OCI-LY3 (cell line): ENCODE measurements around the gene CD300LB.

Source experiments
- H2AFZ ChIP-seq: fragments of 200-600, 300-600 bp; shearing (Covaris generic); 2 replicates; pipeline ENCODE4 v1.6.0; 2014; ENCODE audit warnings: antibody characterized with exemption, low read depth, low read length
- H3K27ac ChIP-seq: fragments of 200-600, 300-600 bp; sonication (generic); 2 replicates; pipeline ENCODE4 v1.5.1; 2014; ENCODE audit warnings: mild to moderate bottlenecking, low read length, moderate library complexity, mixed read lengths
- H3K27me3 ChIP-seq: fragments of 200-600, 300-600 bp; sonication (generic); 2 replicates; pipeline ENCODE4 v1.6.1; 2014; ENCODE audit warnings: low read depth, low read length, mixed read lengths
- H3K36me3 ChIP-seq: fragments of 200-600, 300-600 bp; sonication (generic); replicated peaks from 2 replicates; pipeline ENCODE3; 2014; ENCODE audit warnings: low read depth, low read length, mixed read lengths
- H3K4me1 ChIP-seq: fragments of 300-600, 200-600 bp; sonication (generic); 2 replicates; pipeline ENCODE4 v1.6.1; 2014; ENCODE audit warnings: low read length, mixed read lengths
- H3K4me2 ChIP-seq: fragments of 200-600, 300-600 bp; sonication (generic); 2 replicates; pipeline ENCODE4 v1.6.1; 2014; ENCODE audit warnings: low read length, mixed read lengths
- H3K4me3 ChIP-seq: fragments of 300-600, 200-600 bp; sonication (generic); 2 replicates; pipeline ENCODE4 v1.5.1; 2014; ENCODE audit warnings: antibody characterized with exemption, mild to moderate bottlenecking, low read length, moderate library complexity
- H3K79me2 ChIP-seq: fragments of 300-600, 200-600 bp; shearing (Covaris generic); 2 replicates; pipeline ENCODE4 v1.6.1; 2014; ENCODE audit warnings: mild to moderate bottlenecking, low read length, mixed read lengths
- H3K9ac ChIP-seq: fragments of 300-600, 200-600 bp; shearing (Covaris generic); 2 replicates; pipeline ENCODE4 v1.6.0; 2014; ENCODE audit warnings: mild to moderate bottlenecking, low read length, moderate library complexity
- H3K9me3 ChIP-seq: fragments of 200-600, 300-600 bp; shearing (Covaris generic); 2 replicates; pipeline ENCODE4 v1.6.1; 2014; ENCODE audit warnings: low read length, mixed read lengths; ENCODE audit not compliant: insufficient read depth
- H4K20me1 ChIP-seq: fragments of 200-600, 300-600 bp; sonication (generic); 2 replicates; pipeline ENCODE4 v1.6.1; 2016; ENCODE audit warnings: low read length, mixed read lengths; ENCODE audit not compliant: insufficient read depth
- CTCF ChIP-seq: fragments of 200-600, 300-600 bp; sonication (generic); IDR thresholded peaks from 2 replicates; pipeline ENCODE4 v1.5.1; 2014; ENCODE audit warnings: antibody characterized with exemption, low read length, low read depth
- EZH2phosphoT487 ChIP-seq: fragments of 200-600 bp; shearing (Covaris generic); IDR thresholded peaks from 2 replicates; pipeline ENCODE4 v1.6.1; 2018; ENCODE audit warnings: antibody characterized with exemption, mixed run types, low read depth

CD300LB gene

GRCh38 chr17:74525781-74526288, 5.4 kb downstream of the CD300LB start:
- H4K20me1 ChIP-seq, result no peaks in the 10 kb centered on the region
- H3K4me3 ChIP-seq, result no peak overlapping the region
- H2AFZ ChIP-seq, result no peak overlapping the region
- peaks cover 8% of the 10 kb centered on the region for H3K4me1 ChIP-seq
- H3K27me3 ChIP-seq, result peaks cover 16% of the 10 kb centered on the region
- no peaks in the 10 kb centered on the region for H3K9me3 ChIP-seq
- H3K27ac ChIP-seq, result no peak overlapping the region
- TF ChIP-seq CTCF (no peak), EZH2phosphoT487 (no peak)
- H3K36me3 ChIP-seq, result no peaks in the 10 kb centered on the region
- no peaks in the 10 kb centered on the region for H3K79me2 ChIP-seq
- H3K9ac ChIP-seq, result no peak overlapping the region
- H3K4me2 ChIP-seq, result no peak overlapping the region

DNA sequence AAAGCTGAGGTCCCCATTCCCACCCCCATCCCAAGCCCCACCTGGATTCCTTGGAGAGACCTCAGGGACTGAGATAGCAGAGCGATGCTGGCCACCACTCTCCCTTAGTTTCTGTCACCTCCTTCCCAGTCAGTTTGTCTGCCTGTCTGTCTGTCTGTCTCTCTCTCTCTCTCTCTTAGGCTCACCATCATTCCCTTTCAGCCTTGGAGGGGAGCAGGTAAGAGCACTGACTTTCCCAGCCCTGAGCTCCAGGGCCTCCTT, 5.9 kb downstream of the CD300LB start:
- Histone ChIP-seq H3K4me2 (no peak overlapping the region), H3K27ac (no peak overlapping the region), H3K27me3 (peaks cover 16% of the 10 kb centered on the region), H3K36me3 (no peaks in the 10 kb centered on the region), H2AFZ (no peak overlapping the region), H4K20me1 (no peaks in the 10 kb centered on the region), H3K79me2 (no peaks in the 10 kb centered on the region), H3K9me3 (no peaks in the 10 kb centered on the region), H3K4me3 (no peak overlapping the region), H3K4me1 (peaks cover 8% of the 10 kb centered on the region), H3K9ac (no peak overlapping the region)
- TF ChIP-seq EZH2phosphoT487 (no peak), CTCF (no peak)

DNA sequence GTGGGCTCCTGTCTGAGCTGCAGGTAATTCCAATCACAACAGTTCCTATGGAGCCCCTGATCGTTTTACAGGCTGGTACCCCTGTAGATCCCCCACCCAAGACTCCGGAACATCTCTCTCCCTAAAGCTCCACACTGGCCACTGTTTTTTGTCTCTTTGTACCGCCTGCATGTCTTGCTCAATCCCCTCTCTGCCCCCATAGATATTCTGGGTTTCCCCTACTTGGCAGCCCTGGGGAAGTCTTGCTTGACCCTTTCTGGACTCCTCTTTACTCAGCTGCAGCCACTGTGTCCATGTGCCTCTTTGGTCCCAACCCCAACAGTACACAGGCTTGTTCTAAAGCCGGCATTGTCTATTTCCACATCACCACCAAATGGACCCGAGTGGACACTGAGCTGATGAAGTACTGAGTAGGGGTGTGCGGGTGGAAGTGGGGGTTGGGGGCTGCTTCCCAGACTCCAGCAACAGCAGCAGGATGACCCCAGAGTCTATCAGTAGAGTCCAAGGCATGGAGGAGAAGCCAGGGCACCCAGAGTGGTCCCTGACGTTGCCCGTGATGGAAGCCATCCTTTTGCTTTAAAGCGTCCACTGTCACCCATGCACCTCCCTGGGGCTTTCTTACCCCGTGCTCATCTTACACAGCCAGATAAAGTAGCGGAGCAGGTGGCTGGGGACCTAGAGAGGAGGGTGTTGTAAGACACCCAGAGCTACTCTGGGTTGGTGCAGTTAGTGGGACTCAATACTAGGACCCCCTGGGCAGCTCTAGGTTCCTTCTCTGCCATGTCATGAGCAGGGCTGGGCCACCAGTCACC, 6.4 kb downstream of the CD300LB start:
- Histone ChIP-seq H3K27me3 (peaks cover 12% of the 10 kb centered on the region), H4K20me1 (no peaks in the 10 kb centered on the region), H2AFZ (no peak overlapping the region), H3K36me3 (no peaks in the 10 kb centered on the region), H3K9ac (no peak overlapping the region), H3K4me1 (peaks cover 8% of the 10 kb centered on the region), H3K9me3 (no peaks in the 10 kb centered on the region), H3K27ac (no peak overlapping the region), H3K79me2 (no peaks in the 10 kb centered on the region), H3K4me3 (no peak overlapping the region), H3K4me2 (no peak overlapping the region)
- TF ChIP-seq CTCF (no peak), EZH2phosphoT487 (no peak)

DNA sequence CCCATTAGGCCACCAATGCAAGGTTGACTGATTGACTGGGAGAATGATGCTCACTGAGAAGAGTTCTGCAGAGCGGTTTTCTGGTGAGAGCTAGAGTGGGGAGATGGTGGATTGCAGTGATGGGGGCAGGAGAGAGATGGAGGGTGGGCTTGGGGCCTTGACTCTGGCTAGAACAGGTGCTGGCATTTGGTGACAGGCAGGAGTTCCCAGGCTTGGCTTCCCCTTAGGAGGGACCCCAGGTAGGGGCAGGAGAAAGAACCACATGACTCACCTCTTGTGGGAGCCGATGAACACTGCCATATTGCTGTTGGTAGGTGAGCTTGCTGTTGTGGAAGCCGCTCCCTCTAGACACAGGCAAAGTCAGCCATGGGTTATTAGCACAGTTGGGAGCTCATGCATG, 8.0 kb downstream of the CD300LB start:
- H3K36me3 ChIP-seq, result no peaks in the 10 kb centered on the region
- no peak overlapping the region for H2AFZ ChIP-seq
- no peaks in the 10 kb centered on the region for H4K20me1 ChIP-seq
- peaks cover 9% of the 10 kb centered on the region; the same call in 1 of the 2 replicates for H3K27me3 ChIP-seq
- no peaks in the 10 kb centered on the region for H3K9me3 ChIP-seq
- TF ChIP-seq CTCF (no peak), EZH2phosphoT487 (no peak)
- no peak overlapping the region for H3K9ac ChIP-seq
- H3K4me2 ChIP-seq, result no peak overlapping the region
- no peak overlapping the region for H3K4me3 ChIP-seq
- no peak overlapping the region for H3K27ac ChIP-seq
- H3K4me1 ChIP-seq, result peaks cover 2% of the 10 kb centered on the region
- H3K79me2 ChIP-seq, result no peaks in the 10 kb centered on the region
